ENCODE results near the gene PAK6.
A peak's percentile ranks its signal among the peaks of the same experiment; 100 is the strongest.

The PAK6 gene

DNA sequence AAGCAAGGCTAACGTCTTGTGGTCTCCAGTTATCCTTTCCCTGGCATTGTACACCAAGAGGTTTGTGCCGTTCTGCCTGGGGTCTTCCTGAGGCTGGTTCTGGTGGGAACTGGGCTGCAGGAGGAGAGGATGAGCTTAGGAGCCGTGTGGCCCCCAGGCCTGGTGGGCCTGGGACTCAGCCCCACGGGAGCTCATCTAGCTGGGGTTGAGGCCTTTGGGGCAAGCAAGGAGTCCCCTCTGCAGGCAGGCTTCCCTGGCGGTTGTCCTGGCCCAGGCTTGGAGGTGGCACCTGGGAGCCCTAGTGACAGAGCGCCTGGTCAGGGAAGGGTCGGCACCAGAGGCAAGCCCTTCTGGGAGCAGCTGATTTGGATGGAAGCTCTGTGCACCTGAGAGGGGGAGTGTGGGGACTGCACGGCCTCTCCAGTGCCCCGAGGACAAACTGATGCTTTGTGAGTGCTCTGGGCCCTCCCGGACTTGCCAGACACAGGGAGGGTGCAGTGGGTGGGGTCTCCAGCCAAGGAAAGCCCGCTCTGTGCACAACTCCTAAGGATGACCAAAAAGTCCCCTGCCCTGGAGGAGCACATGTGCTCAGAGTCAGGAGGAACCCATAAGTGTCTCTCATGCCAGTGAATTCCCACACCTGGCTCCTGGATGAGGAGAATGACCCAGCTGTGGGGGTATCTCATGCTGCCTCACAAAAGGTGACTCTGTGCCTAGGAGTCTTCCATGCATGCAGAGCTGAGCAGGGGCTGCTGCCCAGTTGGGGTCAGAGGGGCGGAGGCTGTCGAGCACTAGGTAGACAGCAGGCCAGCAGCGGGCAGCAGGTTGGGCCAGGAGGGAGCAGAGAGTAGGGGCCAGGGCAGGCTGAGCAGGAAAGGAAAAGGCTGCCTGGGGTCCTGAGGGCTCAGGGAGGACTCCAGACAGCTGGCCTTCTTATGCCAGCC is 2.7 kb downstream of the PAK6 start:
- H3K27ac ChIP-seq, result no peak overlapping the region
- TF ChIP-seq, protein P1, sequence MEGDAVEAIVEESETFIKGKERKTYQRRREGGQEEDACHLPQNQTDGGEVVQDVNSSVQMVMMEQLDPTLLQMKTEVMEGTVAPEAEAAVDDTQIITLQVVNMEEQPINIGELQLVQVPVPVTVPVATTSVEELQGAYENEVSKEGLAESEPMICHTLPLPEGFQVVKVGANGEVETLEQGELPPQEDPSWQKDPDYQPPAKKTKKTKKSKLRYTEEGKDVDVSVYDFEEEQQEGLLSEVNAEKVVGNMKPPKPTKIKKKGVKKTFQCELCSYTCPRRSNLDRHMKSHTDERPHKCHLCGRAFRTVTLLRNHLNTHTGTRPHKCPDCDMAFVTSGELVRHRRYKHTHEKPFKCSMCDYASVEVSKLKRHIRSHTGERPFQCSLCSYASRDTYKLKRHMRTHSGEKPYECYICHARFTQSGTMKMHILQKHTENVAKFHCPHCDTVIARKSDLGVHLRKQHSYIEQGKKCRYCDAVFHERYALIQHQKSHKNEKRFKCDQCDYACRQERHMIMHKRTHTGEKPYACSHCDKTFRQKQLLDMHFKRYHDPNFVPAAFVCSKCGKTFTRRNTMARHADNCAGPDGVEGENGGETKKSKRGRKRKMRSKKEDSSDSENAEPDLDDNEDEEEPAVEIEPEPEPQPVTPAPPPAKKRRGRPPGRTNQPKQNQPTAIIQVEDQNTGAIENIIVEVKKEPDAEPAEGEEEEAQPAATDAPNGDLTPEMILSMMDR (IDR thresholded peaks at IDR 0.05), result no peak
- peak; percentile 65 for DNase-seq (ENCODE audit: low spot score)
- no peak overlapping the region for H3K4me3 ChIP-seq

DNA sequence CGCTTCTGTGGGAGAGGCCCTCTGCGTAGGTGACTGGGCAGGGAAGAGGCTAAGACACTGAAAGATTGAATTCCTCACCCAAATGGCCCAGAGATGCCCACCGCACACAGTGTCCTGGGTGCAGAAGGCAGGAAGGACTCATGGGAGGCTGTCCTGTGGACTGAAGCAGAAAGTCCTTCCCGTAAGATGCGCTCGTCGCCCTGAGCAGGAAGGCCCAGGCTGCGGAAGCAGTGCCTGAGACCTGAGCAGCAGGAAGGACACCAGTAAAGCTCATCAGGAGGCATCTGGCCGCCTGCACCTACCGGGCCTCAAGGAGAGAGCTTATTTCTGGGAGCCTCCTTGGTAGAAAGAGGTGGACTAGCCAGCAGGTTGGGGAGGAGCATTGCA is 3.3 kb downstream of the PAK6 start:
- Histone ChIP-seq H3K27ac (no peak overlapping the region), H3K4me3 (no peak overlapping the region)
- DNase-seq (ENCODE audit: low spot score), result peak; percentile 66
- TF ChIP-seq, protein P1 (IDR thresholded peaks at IDR 0.05), result no peak

DNA sequence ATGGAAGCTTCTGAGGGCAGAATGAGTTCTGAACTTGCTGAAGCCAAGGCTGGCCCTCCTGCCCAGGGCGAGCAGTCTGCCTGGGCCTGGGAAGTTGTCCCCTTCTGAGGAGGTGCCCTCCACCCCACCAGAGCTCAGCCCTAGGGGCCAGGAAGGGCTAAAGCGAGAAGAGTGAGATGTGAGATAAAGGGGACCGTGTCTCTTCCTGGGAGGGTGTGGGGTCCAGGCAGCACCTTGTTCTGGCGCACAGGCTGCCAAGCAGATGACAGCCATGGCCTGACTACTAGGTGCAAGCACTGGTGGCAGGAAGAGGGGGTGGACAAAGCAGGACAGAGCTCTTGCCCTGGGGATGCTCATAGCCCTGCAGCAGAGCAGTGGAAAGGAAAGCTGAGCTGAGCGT is 3.7 kb downstream of the PAK6 start:
- DNase-seq (ENCODE audit: low spot score), result peak; percentile 49

DNA sequence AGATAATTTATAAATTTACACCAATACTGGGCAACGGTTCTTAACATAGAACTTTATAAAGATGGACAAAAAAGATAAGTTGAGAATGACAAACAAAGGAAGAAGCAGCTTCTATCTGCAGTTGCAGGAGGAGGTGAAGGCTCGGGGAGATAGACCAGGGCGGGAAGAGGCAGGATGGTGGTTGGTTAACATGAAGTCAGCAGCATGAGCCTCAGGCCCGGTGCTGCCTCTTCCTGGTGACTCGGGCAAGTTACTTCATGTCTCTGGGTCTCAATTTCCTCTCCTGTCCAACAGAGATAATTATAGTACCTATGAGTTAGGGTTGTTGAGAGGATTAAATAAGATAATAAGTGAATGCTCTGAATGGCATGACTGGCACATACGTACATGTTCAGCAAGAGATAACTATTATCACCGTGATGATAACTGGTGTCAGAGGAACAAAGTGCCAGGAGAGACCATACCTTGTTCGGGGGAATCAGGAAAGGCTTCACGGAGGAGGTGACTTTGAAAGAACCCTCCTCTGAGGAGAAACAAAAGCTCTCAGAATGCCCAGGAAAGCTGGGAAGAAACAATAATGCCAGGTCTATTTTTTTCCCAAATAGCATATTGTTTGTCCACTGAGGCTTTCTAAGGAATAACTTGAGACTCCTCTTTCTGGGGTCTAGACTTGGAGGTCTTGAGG is 4.4 kb downstream of the PAK6 start:
- DNase-seq (ENCODE audit: low spot score), result no peak
- H3K27ac ChIP-seq, result no peak overlapping the region
- TF ChIP-seq, protein P1 (IDR thresholded peaks at IDR 0.05), result no peak
- H3K4me3 ChIP-seq, result no peak overlapping the region

More for the DNA sequence above, 3.7 kb downstream of the PAK6 start:
- no peak overlapping the region for H3K27ac ChIP-seq
- TF ChIP-seq, protein P1 (IDR thresholded peaks at IDR 0.05), result no peak
- H3K4me3 ChIP-seq, result no peak overlapping the region

DNA sequence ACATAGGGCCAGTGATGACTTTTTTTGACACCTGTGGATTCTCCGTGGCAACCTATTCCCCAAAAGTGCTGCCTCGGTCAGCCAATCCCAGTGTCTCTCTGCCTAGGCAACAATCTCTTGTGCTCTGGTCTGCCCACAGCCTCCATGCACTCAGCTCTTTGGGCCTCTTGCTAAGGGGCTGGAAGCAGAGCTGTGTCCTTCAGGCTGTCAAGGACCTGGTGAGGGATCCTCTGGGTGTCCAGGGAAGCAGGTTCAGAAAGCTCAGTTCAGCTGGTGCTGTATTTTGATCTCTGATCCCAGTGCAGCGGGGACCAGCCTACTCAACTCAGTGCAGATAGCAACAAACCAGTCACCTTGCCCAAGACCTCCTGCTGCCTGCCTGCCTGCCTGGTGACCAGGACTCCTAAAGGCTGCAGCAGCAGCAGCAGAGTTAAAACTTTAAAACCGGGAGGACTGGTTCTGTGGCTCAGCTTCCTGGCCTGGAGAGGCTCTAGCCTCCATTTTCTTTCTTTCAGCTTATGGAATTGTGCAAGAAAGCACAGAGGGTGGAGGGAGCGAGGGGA is 6.2 kb downstream of the PAK6 start:
- peak; percentile 61 for DNase-seq (ENCODE audit: low spot score)
- TF ChIP-seq, protein P1 (IDR thresholded peaks at IDR 0.05), result no peak
- H3K4me3 ChIP-seq, result no peak overlapping the region
- no peak overlapping the region for H3K27ac ChIP-seq

DNA sequence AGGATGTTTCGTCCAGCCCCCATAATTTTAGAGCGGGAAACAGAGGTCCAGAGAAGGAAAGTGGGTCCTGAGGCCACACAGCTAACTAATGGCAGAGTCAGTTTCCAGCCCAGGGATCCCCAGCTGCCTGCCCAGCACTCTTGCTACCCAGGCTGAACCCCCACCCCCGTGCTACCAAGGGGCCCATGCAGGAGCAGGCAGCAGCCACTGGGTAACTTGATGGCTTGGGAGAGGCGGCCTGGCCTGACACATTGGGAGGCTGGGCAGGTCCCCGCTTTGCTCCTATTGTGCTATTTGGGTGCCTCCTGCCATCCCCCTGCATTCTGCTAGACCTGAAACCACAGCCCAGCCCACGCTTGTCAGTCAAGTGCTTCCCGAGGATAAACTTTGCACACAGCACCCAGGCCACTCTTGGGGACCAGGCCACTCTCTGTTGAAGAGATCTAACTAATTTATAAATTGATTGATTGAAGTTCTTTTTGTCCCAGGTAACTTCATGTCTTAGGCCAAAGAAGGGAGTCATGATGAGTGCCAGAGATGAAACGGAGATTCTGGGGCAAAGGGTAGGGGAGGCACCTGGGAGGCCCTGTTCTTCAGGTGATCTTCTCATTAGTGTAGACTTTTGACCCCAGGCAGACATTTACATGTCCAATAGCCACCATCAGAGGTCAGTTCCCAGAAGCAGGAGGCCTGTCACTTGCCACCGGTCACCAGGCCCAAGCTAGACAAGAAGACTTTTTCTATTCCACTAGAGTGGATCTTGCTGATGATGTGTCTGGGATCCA is 7.0 kb downstream of the PAK6 start:
- Histone ChIP-seq H3K4me3 (no peak overlapping the region), H3K27ac (no peak overlapping the region)
- DNase-seq (ENCODE audit: low spot score), result no peak

More for the DNA sequence above, 7.0 kb downstream of the PAK6 start:
- TF ChIP-seq, protein P1 (IDR thresholded peaks at IDR 0.05), result no peak

All from coronary artery (tissue), 2 donors.